Esophagus squamous epithelium (tissue), 4 donors: ENCODE measurements around the gene APCDD1.

Experiments
- CTCF ChIP-seq, 6 experiments: fragments of 450-650 bp in 4 of 6; fragments of 200-600 bp in 2 of 6; sonication (generic) in 2 of 6; IDR thresholded peaks; one replicate each; pipeline ENCODE4 v1.5.1; 2016 to 2019; ENCODE audit warnings: antibody characterized with exemption in 6 of 6, mild to moderate bottlenecking in 4 of 6, moderate library complexity in 4 of 6
- POLR2A ChIP-seq, 4 donors: fragments of 450-650 bp; IDR thresholded peaks; one replicate each; pipeline ENCODE4 v1.6.1; 2017; ENCODE audit warnings: antibody characterized with exemption in 4 of 4, mild to moderate bottlenecking in 4 of 4, moderate library complexity in 3 of 4

DNA sequence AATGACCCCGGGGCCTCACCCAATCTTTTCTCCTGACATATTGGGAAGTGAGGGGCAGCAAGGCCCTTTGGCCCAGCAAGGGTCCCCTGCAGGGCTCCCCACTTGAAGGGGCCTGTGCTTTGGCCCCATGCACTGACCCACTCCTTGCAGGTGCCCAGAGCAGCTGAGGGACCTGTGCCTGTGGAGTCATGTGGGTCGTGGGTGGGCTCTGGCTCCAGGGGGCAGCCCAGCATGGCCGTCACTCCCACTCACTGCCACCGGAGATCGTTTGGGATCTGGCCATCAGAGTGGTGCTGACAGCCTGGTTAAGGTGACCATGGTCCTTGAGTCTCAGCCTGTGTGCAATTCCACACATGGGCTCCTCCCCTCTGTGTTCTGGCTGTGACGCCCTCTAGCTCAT, 31.7 kb upstream of the APCDD1 start:
- TF ChIP-seq CTCF (IDR thresholded peaks at IDR 0.05) (no peak), POLR2A (IDR thresholded peaks at IDR 0.05) (no peak)
